Stimulated activated CD4-positive, alpha-beta T cell treated with anti-CD3 and anti-CD28 coated beads, Interleukin-4, amount 100 ng/mL, for 4 hours (primary cell): ENCODE measurements around the gene RALGPS2.

ENCODE experiments used
- DNase-seq, 2 experiments: peaks; one replicate each; pipeline ENCODE4 v3.0.0-alpha.2; 2020

RALGPS2 gene

GRCh38 chr1:178927003-178927402 is 202.0 kb downstream of the RALGPS2 start:
- no peak for DNase-seq

- no peak for DNase-seq
Observed at GRCh38 chr1:178928041-178928440, 203.0 kb downstream of the RALGPS2 start.

- DNase-seq: no peak
Observed at GRCh38 chr1:178928976-178929375, 203.9 kb downstream of the RALGPS2 start.

GRCh38 chr1:178931858-178932551 is 207.0 kb downstream of the RALGPS2 start:
- no peak for DNase-seq

GRCh38 chr1:178932552-178932906 is 207.5 kb downstream of the RALGPS2 start:
- DNase-seq: no peak

- no peak for DNase-seq
Observed at GRCh38 chr1:178933105-178933561, 208.1 kb downstream of the RALGPS2 start.

- no peak for DNase-seq
Observed at GRCh38 chr1:178933709-178934490, 208.9 kb downstream of the RALGPS2 start.

- DNase-seq: no peak
Observed at GRCh38 chr1:178934546-178934945, 209.5 kb downstream of the RALGPS2 start.

GRCh38 chr1:178935610-178936009 is 210.6 kb downstream of the RALGPS2 start:
- no peak for DNase-seq

- no peak for DNase-seq
Observed at GRCh38 chr1:178937695-178938094, 212.7 kb downstream of the RALGPS2 start.

- DNase-seq: no peak
Observed at GRCh38 chr1:178938101-178938958, 213.3 kb downstream of the RALGPS2 start.

GRCh38 chr1:178938959-178939317 is 213.9 kb downstream of the RALGPS2 start:
- DNase-seq: no peak

- no peak for DNase-seq
Observed at GRCh38 chr1:178939338-178940067, 214.5 kb downstream of the RALGPS2 start.

- DNase-seq: no peak
Observed at GRCh38 chr1:178940068-178940765, 215.2 kb downstream of the RALGPS2 start.

- no peak for DNase-seq
Observed at GRCh38 chr1:178941261-178941689, 216.2 kb downstream of the RALGPS2 start.

- DNase-seq: no peak
Observed at GRCh38 chr1:178941849-178942248, 216.8 kb downstream of the RALGPS2 start.

GRCh38 chr1:178942285-178943198 is 217.5 kb downstream of the RALGPS2 start:
- no peak for DNase-seq

- DNase-seq: no peak
Observed at GRCh38 chr1:178944729-178945128, 219.7 kb downstream of the RALGPS2 start.

GRCh38 chr1:178945763-178946266 is 220.8 kb downstream of the RALGPS2 start:
- no peak for DNase-seq

- no peak for DNase-seq
Observed at GRCh38 chr1:178946416-178946815, 221.4 kb downstream of the RALGPS2 start.
